ENCODE data around the gene LRMDA. TPM values are rescaled to one million over a fixed set of nuclear protein-coding genes. Genes with fewer than 3 reads are reported as not detected.

LRMDA gene
- total and polyA plus RNA-seq, 2 donors (not counting 3 experiments of a cell fraction or from before 2014, with no cell fraction given): 9.7 to 18.0 TPM

- H3K79me2 ChIP-seq (ENCODE audit: control insufficient read depth, insufficient read depth, low read length): no peaks in the 10 kb centered on the region
- POLR2A ChIA-PET: no interaction called here
- no peak overlapping the region for H3K4me2 ChIP-seq (ENCODE audit: insufficient read depth, low read length)
- dilution Hi-C loops (cut with MboI; ENCODE audit: extremely low pct_ligation_motif_present, low sequenced_read_pairs) (no loop called here), intact Hi-C loops (cut with micrococcal nuclease) (no loop called here)
- H3K9me1 ChIP-seq (replicated peaks; ENCODE audit: control insufficient read depth, extremely low read depth, insufficient read depth, low read length): no peaks in the 10 kb centered on the region
- TF ChIP-seq, protein P1, sequence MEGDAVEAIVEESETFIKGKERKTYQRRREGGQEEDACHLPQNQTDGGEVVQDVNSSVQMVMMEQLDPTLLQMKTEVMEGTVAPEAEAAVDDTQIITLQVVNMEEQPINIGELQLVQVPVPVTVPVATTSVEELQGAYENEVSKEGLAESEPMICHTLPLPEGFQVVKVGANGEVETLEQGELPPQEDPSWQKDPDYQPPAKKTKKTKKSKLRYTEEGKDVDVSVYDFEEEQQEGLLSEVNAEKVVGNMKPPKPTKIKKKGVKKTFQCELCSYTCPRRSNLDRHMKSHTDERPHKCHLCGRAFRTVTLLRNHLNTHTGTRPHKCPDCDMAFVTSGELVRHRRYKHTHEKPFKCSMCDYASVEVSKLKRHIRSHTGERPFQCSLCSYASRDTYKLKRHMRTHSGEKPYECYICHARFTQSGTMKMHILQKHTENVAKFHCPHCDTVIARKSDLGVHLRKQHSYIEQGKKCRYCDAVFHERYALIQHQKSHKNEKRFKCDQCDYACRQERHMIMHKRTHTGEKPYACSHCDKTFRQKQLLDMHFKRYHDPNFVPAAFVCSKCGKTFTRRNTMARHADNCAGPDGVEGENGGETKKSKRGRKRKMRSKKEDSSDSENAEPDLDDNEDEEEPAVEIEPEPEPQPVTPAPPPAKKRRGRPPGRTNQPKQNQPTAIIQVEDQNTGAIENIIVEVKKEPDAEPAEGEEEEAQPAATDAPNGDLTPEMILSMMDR (IDR thresholded peaks at IDR 0.05; ENCODE audit: extremely low read depth in 1 of 2, insufficient read depth in 1 of 2, low read depth in 1 of 2, low read length in 2 of 2): no peak
- TF ChIP-seq, protein P2, sequence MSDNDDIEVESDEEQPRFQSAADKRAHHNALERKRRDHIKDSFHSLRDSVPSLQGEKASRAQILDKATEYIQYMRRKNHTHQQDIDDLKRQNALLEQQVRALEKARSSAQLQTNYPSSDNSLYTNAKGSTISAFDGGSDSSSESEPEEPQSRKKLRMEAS (IDR thresholded peaks at IDR 0.05; ENCODE audit: insufficient read depth, insufficient read length): no peak
- TF ChIP-seq GATA2 (IDR thresholded peaks at IDR 0.05; ENCODE audit: insufficient read depth, insufficient read length, low read depth, low read length) (no peak), JUN (IDR thresholded peaks at IDR 0.05; ENCODE audit: borderline replicate concordance, insufficient read depth, insufficient read length, low read depth) (no peak), POLR2AphosphoS5 (IDR thresholded peaks at IDR 0.05; ENCODE audit: insufficient read depth, low read depth, low read length) (no peak), FOS (IDR thresholded peaks at IDR 0.05; ENCODE audit: borderline replicate concordance, insufficient read depth, low read length) (no peak), POLR2A (IDR thresholded peaks at IDR 0.05; ENCODE audit: low read depth, low read length) (no peak), MYC (IDR thresholded peaks at IDR 0.05; ENCODE audit: low read depth, low read length) (no peak), EZH2 (IDR thresholded peaks at IDR 0.05; ENCODE audit: borderline replicate concordance, low read depth, low read length, severe bottlenecking) (no peak)
- no peaks in the 10 kb centered on the region for H3K36me3 ChIP-seq (ENCODE audit: control insufficient read depth in 2 of 2, extremely low read depth in 1 of 2, insufficient read depth in 2 of 2, low read length in 2 of 2)
- no peak overlapping the region for H2AFZ ChIP-seq (ENCODE audit: low read depth, low read length)
- H3K27me3 ChIP-seq (ENCODE audit: control insufficient read depth in 2 of 2, insufficient read depth in 2 of 2, low read length in 2 of 2): no peaks in the 10 kb centered on the region
- H3K4me3 ChIP-seq (replicated peaks in 1 of 3; ENCODE audit: insufficient read depth in 1 of 3, low read depth in 1 of 3, low read length in 3 of 3): no peak overlapping the region
- no peaks in the 10 kb centered on the region for H4K20me1 ChIP-seq (replicated peaks; ENCODE audit: control insufficient read depth, extremely low read depth, insufficient read depth, low read length)
- CTCF ChIA-PET: interaction anchor here (1.0 kb wide), 1 partner anchor 23 kb away, joined by 3 read pairs; no protein-coding TSS in a partner anchor
- no peaks in the 10 kb centered on the region for H3K9me3 ChIP-seq (replicated peaks; ENCODE audit: control insufficient read depth, insufficient read depth, low read length)
- no peaks in the 10 kb centered on the region for H3K4me1 ChIP-seq (ENCODE audit: control insufficient read depth, extremely low read depth, insufficient read depth, low read length)
- no peak overlapping the region for H3K27ac ChIP-seq (ENCODE audit: insufficient read depth, low read depth, low read length)
- no peak overlapping the region for H3K9ac ChIP-seq (replicated peaks; ENCODE audit: extremely low read depth, insufficient read depth, low read length)
- DNase-seq (ENCODE audit: low read depth, low spot score) (no peak), FAIRE-seq (no peak)
- no TSS peak for BruUV-seq (replicated peaks)
These were observed 656.6 kb downstream of the LRMDA start for GRCh38 chr10:76088008-76088407.
